Caco-2 (cell line): ENCODE data around the gene TNFRSF4. TPM values are rescaled to one million over a fixed set of nuclear protein-coding genes. Genes with fewer than 3 reads are reported as not detected.

Experiments
- BruUV-seq: library from RNA; stranded (reverse); fragments of 400-500 nt; replicated peaks from 2 replicates; lab custom pipeline; 2021; lab: Mats Ljungman, UMichigan
- CTCF ChIA-PET: fragments of 300-600 bp; sonication (Branson Sonifier 250); formaldehyde crosslinking; loops from one replicate; lab custom pipeline; 2022; ENCODE audit warnings: antibody characterized with exemption; lab: Charles Lee
- POLR2A ChIA-PET: fragments of 300-600 bp; sonication (Branson Sonifier 250); formaldehyde crosslinking; loops from one replicate; lab custom pipeline; 2022; ENCODE audit warnings: antibody characterized with exemption; lab: Charles Lee
- DNase-seq, 2 experiments: peaks; one replicate each; pipeline versions ENCODE4 v3.0.0 to v3.0.0-alpha.2; 2020 to 2022
- H3K27me3 ChIP-seq: replicated peaks from 2 replicates; pipeline ENCODE4 v1.6.0; 2011; ENCODE audit warnings: low read length; ENCODE audit not compliant: control insufficient read depth, insufficient read depth
- H3K36me3 ChIP-seq: 2 replicates; pipeline ENCODE4 v1.5.1; 2011; ENCODE audit warnings: low read length; ENCODE audit not compliant: control insufficient read depth, insufficient read depth
- H3K4me1 ChIP-seq: fragments of 250-450 bp; sonication (Bioruptor Pico); 2 replicates; pipeline ENCODE4 v1.5.1; 2020; ENCODE audit warnings: mild to moderate bottlenecking
- H3K4me3 ChIP-seq: 2 replicates; pipeline ENCODE4 v1.5.1; 2011; ENCODE audit warnings: low read depth, mild to moderate bottlenecking, control low read depth, low read length
- H3K9me3 ChIP-seq: fragments of 250-450 bp; sonication (Bioruptor Pico); 2 replicates; pipeline ENCODE4 v1.5.1; 2020; ENCODE audit warnings: mild to moderate bottlenecking, moderate library complexity
- H3K27ac Mint-ChIP-seq: one replicate; pipeline ENCODE4 v1.8.0; 2022; ENCODE audit warnings: mixed read lengths; ENCODE audit not compliant: unreplicated experiment
- H3K27me3 Mint-ChIP-seq: one replicate; pipeline ENCODE4 v1.8.0; 2022; ENCODE audit warnings: mixed read lengths; ENCODE audit not compliant: insufficient read depth, unreplicated experiment
- H3K36me3 Mint-ChIP-seq: one replicate; pipeline ENCODE4 v1.8.0; 2022; ENCODE audit warnings: mild to moderate bottlenecking, mixed read lengths; ENCODE audit not compliant: insufficient read depth, unreplicated experiment
- H3K4me1 Mint-ChIP-seq: one replicate; pipeline ENCODE4 v1.8.0; 2022; ENCODE audit warnings: low read depth, mixed read lengths; ENCODE audit not compliant: unreplicated experiment
- H3K4me3 Mint-ChIP-seq: one replicate; pipeline ENCODE4 v1.8.0; 2022; ENCODE audit warnings: mild to moderate bottlenecking, moderate library complexity, mixed read lengths; ENCODE audit not compliant: unreplicated experiment
- H3K9me3 Mint-ChIP-seq: one replicate; pipeline ENCODE4 v1.8.0; 2022; ENCODE audit warnings: mixed read lengths; ENCODE audit not compliant: unreplicated experiment
- CTCF ChIP-seq, 2 experiments: fragments of 200-600 bp in 1 of 2; IDR thresholded peaks; 1 replicate in 1 of 2; 2 replicates in 1 of 2; pipeline versions ENCODE4 v1.5.1 to v1.8.0; 2011 to 2022; ENCODE audit warnings: antibody characterized with exemption in 1 of 2, control low read depth in 1 of 2, inconsistent platforms in 1 of 2, low read depth in 1 of 2, low read length in 1 of 2, mild to moderate bottlenecking in 1 of 2, moderate library complexity in 1 of 2; ENCODE audit not compliant: insufficient read depth in 1 of 2, severe bottlenecking in 1 of 2, unreplicated experiment in 1 of 2
- intact Hi-C: fragments of 100-400 bp; cut with micrococcal nuclease; formaldehyde crosslinking; loops from one replicate; pipeline ENCODE4 v1.10.0; 2022; ENCODE audit not compliant: unreplicated experiment
- total RNA-seq: library from RNA; stranded (reverse); gene quantifications from 2 replicates; pipeline ENCODE4 v1.2.3, GENCODE V29; 2022

TNFRSF4 gene
- total RNA-seq, 1 experiment from 2014 or later = not detected

GRCh38 chr1:1199961-1200875, 13.7 kb downstream of the TNFRSF4 start:
- H3K4me1 Mint-ChIP-seq = no peaks in the 10 kb centered on the region
- DNase-seq = no peak
- no peaks in the 10 kb centered on the region for H3K4me1 ChIP-seq
- intact Hi-C loops = no loop called here
- peak overlapping the region; percentile 35 for H3K4me3 Mint-ChIP-seq
- H3K9me3 ChIP-seq = no peaks in the 10 kb centered on the region
- no peaks in the 10 kb centered on the region for H3K27me3 ChIP-seq
- no peak for TF ChIP-seq CTCF (IDR thresholded peaks at IDR 0.05; ENCODE audit: insufficient read depth in 1 of 2, low read depth in 1 of 2, low read length in 1 of 2, severe bottlenecking in 1 of 2, unreplicated experiment in 1 of 2)
- no peaks in the 10 kb centered on the region for H3K27me3 Mint-ChIP-seq
- H3K36me3 ChIP-seq = no peaks in the 10 kb centered on the region
- ChIA-PET CTCF (no interaction called here), POLR2A (interaction anchor here (0.7 kb wide), 1 partner anchor 75 kb away, joined by 3 read pairs; no protein-coding TSS in a partner anchor)
- no peak overlapping the region for H3K27ac Mint-ChIP-seq
- no TSS peak for BruUV-seq
- no peaks in the 10 kb centered on the region for H3K36me3 Mint-ChIP-seq
- H3K9me3 Mint-ChIP-seq = peaks cover under 1% of the 10 kb centered on the region
- peak overlapping the region; percentile 39; the same call in 1 of the 2 replicates for H3K4me3 ChIP-seq

- BruUV-seq = no TSS peak
- Mint-ChIP-seq H3K36me3 (no peaks in the 10 kb centered on the region), H3K9me3 (peaks cover 9% of the 10 kb centered on the region), H3K27me3 (no peaks in the 10 kb centered on the region), H3K4me1 (no peaks in the 10 kb centered on the region), H3K27ac (no peak overlapping the region), H3K4me3 (no peak overlapping the region)
- Histone ChIP-seq H3K4me1 (no peaks in the 10 kb centered on the region), H3K36me3 (no peaks in the 10 kb centered on the region), H3K27me3 (no peaks in the 10 kb centered on the region), H3K9me3 (peaks cover 8% of the 10 kb centered on the region; the same call in 1 of the 2 replicates), H3K4me3 (no peak overlapping the region)
- intact Hi-C loops = no loop called here
- ChIA-PET POLR2A (no interaction called here), CTCF (no interaction called here)
- no peak for DNase-seq
- no peak for TF ChIP-seq CTCF (IDR thresholded peaks at IDR 0.05; ENCODE audit: insufficient read depth in 1 of 2, low read depth in 1 of 2, low read length in 1 of 2, severe bottlenecking in 1 of 2, unreplicated experiment in 1 of 2)
Observed at GRCh38 chr1:1199141-1199960, 14.6 kb downstream of the TNFRSF4 start.

- TF ChIP-seq CTCF (IDR thresholded peaks at IDR 0.05; ENCODE audit: insufficient read depth in 1 of 2, low read depth in 1 of 2, low read length in 1 of 2, severe bottlenecking in 1 of 2, unreplicated experiment in 1 of 2) = no peak
- Histone ChIP-seq H3K4me3 (no peak overlapping the region), H3K9me3 (peaks cover 8% of the 10 kb centered on the region; the same call in 1 of the 2 replicates), H3K36me3 (no peaks in the 10 kb centered on the region), H3K4me1 (no peaks in the 10 kb centered on the region), H3K27me3 (no peaks in the 10 kb centered on the region)
- Mint-ChIP-seq H3K27ac (no peak overlapping the region), H3K9me3 (peaks cover 13% of the 10 kb centered on the region), H3K36me3 (no peaks in the 10 kb centered on the region), H3K4me1 (no peaks in the 10 kb centered on the region), H3K27me3 (no peaks in the 10 kb centered on the region), H3K4me3 (no peak overlapping the region)
- CTCF ChIA-PET = no interaction called here
- intact Hi-C loops = no loop called here
- BruUV-seq = no TSS peak
- POLR2A ChIA-PET = no interaction called here
- DNase-seq = no peak
Observed at GRCh38 chr1:1198423-1199140, 15.4 kb downstream of the TNFRSF4 start.
